ENCODE results near the gene AS3MT.
"Not testable (repeated sequence)": the region's sequence is repeated elsewhere in the genome, so short reads cannot be mapped to it uniquely, and the experiment has no call there.

Gene AS3MT

GRCh38 chr10:102855731-102856436, 13.4 kb upstream of the AS3MT start:
- not testable (repeated sequence) for DNase-seq (ENCODE audit: low read depth in 1 of 2, low spot score in 1 of 2)

GRCh38 chr10:102856758-102857424, 12.4 kb upstream of the AS3MT start:
- no peak for DNase-seq (ENCODE audit: low read depth in 1 of 2, low spot score in 1 of 2)

GRCh38 chr10:102859911-102860310, 9.4 kb upstream of the AS3MT start:
- DNase-seq (ENCODE audit: low read depth in 1 of 2, low spot score in 1 of 2), result no peak

GRCh38 chr10:102863660-102864059, 5.6 kb upstream of the AS3MT start:
- no peak for DNase-seq (ENCODE audit: low read depth in 1 of 2, low spot score in 1 of 2)

DNA sequence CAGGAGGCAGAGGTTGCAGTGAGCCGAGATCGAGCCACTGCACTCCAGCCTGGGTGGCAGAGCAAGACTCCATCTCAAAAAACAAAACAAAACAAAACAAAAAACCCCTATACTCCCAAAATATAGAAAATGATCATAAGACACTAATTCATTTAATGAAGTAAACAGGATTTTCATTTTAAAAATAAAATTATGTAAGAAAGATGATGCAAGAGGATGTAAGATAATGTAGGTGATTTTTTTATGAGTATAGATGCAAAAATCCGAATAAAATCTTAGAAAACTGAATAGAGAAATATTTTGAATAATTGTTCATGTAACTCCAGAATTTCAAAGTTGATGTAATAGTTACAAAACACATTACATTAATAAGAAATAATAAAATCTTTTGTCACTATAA, 3.6 kb upstream of the AS3MT start:
- DNase-seq (ENCODE audit: low read depth in 1 of 2, low spot score in 1 of 2), result no peak

DNA sequence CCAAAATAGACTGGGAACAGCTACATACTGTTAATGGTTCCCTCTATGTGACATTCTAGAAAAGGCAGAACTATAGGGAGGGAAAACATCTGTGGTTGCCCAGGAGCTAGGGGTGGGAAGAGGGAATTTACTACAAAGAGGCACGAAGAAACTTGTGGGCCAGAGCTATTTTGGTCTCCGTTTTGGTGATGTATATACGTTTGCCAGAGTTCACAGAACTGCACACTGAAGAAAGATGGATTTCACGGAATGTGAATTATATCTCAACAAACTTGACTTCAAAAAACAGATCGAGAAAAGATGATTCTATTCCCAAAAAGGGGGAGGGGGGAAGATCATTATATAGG, 386 bp upstream of the AS3MT start:
- DNase-seq (ENCODE audit: low read depth in 1 of 2, low spot score in 1 of 2), result no peak

DNA sequence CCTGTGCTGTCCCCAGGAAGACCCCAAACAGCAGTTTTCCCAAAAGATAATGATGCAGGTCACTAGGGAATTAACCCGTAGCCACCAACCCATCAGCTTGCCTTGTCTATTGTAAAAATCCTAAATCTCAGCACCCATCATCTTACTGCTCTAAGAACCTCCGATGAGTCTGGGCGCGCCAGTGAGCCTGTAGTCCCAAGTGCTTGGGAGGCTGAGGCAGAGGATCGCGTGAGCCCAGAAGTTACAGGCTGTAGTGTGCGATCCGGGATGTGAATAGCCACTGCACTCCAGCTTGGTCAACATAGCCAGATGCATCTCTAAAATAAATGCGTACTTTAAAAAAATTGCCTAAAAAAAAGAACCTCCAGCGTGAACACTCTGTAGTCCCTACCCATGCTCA, 951 bp downstream of the AS3MT start:
- no peak for DNase-seq (ENCODE audit: low read depth in 1 of 2, low spot score in 1 of 2)

DNA sequence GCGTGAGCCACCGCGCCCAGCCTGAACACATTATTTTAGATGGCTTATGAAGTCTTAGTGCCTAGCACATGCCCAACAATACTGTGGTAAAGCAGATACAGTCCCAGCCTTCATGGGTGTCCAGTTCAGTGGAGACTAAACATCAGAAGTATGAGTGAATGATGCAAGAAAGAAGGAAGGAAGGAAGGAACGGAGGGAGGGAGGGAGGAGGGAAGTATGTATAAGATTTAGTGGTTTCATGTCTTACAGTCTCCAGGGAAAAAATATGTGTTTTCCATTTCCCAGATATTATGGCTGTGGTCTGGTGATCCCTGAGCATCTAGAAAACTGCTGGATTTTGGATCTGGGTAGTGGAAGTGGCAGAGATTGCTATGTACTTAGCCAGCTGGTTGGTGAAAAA, 2.9 kb downstream of the AS3MT start:
- no peak for DNase-seq (ENCODE audit: low read depth in 1 of 2, low spot score in 1 of 2)

DNA sequence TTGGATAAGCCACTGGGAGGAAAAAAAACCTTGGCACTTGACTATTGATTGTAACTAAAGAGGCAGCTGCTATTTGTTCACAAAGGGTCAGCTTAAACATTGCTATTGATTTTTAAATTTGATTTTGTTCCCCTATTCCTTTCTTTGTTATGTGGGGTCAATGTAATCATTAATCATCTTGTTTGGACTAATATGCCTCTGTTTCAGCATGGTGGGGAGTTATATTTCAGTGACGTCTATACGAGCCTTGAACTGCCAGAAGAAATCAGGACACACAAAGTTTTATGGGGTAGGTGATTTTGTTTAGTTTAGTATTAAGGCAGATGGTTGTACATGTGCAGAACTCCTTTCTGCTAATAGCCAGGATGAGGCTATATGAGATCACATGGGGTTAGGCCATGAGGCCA, 7.5 kb downstream of the AS3MT start:
- no peak for DNase-seq (ENCODE audit: low read depth in 1 of 2, low spot score in 1 of 2)

DNA sequence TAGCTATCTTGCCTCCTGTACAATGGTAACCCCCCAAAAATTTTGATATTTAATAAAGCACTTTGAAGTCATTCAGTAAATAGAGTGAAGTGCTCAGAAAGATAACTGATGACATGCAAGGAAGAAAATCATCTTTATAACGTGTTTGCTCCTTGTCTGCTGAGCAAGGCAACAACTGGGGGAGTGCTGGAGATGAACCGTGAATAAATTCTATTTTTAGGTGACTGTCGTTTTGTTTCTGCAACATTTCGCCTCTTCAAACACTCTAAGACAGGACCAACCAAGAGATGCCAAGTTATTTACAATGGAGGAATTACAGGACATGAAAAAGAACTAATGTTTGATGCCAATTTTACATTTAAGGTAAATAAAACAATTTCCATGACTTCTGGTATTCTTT, 9.4 kb downstream of the AS3MT start:
- DNase-seq (ENCODE audit: low read depth in 1 of 2, low spot score in 1 of 2), result no peak

DNA sequence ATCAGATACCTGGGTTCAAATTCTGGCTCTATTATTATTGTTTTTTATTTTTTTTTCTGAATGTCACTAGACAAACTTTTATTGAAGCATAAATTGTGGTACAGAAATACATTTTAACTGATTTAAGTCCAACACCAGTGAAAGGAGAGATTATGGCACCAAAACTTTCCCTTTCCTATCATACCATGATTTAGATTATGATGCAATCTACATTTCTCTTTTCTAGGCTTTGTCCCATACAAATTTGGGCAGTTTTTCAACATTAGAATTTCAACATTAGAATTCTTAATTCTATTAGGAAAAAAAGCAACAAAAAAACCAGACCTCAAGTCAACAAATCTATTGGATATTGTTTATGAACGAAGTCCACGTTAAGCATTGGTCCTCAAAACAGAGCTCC, 11.0 kb downstream of the AS3MT start:
- no peak for DNase-seq (ENCODE audit: low read depth in 1 of 2, low spot score in 1 of 2)

GRCh38 chr10:102888048-102888447, 18.8 kb downstream of the AS3MT start:
- no peak for DNase-seq (ENCODE audit: low read depth in 1 of 2, low spot score in 1 of 2)

DNA sequence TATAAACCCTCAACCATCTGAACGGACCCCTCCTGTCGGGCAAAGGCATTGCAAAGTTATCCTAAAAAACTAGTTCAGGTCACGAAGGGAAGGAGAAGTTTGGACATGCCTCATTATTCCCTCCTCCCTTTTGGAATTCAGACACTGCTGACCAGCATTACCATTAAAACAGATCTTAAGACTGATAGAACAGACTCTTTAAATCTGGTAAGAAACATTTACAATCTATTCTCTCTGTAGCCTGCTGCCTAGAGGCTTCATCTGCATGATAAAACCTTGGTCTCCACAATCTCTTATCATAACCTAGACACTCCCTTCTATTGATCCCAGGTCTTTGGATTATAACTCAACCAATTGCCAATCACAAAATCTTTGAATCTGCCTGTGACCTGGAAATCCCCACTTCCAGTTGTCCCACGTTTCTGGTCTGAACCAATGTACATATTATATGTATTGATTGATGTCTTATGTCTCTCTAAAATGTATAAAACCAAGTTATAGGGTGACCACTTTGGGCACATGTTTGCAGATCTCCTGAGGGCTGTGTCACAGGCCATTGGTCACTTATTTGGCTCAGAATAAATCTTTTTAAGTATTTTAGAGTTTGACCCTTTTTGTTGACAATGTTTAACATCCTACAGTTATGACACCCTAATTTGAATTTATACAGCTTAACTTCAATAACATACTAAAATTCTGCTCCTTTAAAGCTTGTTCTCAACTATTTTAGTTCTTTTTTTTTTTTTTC, 25.4 kb downstream of the AS3MT start:
- no peak for DNase-seq (ENCODE audit: low read depth in 1 of 2, low spot score in 1 of 2)

GRCh38 chr10:102900006-102900405, 30.7 kb downstream of the AS3MT start:
- DNase-seq (ENCODE audit: low read depth in 1 of 2, low spot score in 1 of 2), result no peak

DNA sequence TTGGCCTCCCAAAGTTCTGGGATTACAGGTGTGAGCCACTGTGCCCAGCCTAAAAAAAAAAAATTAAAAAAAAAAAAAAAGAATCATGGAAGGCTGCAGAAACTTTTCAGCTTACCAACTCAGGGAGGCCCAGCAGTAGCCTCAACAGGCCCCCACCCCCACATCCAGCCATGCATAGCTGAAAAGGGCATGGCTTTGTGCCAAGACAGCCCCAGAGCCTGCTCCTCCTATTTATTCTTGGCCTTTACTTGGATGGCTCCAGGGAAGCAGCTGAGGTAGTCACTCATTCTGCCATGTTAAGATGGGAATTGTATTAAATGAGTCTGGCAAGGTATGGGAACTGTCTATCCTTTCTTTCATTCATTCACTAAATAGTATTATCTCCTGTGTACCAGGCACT, 35.1 kb downstream of the AS3MT start:
- DNase-seq (ENCODE audit: low read depth in 1 of 2, low spot score in 1 of 2), result no peak

DNA sequence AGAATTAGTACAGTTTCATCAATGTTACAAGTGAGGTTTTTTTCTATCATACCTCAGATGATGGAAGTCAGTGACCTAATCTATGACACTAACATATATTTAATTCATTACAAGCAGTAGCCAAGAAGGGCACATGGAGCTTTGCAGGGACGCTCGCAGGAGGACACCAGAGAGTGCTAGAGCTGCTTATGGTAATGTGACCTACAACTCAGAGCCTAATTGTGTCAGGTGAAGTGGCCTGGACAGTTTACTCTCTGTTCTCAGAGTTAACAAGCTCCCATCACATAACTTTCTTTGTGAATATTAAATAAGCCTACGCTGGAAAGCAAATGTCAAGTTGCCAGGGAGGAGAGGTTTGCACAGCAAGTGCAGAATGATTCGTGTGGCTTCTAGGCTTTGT, 37.2 kb downstream of the AS3MT start:
- DNase-seq (ENCODE audit: low read depth in 1 of 2, low spot score in 1 of 2), result no peak

GRCh38 chr10:102914781-102915180, 45.5 kb downstream of the AS3MT start:
- no peak for DNase-seq (ENCODE audit: low read depth in 1 of 2, low spot score in 1 of 2)

DNA sequence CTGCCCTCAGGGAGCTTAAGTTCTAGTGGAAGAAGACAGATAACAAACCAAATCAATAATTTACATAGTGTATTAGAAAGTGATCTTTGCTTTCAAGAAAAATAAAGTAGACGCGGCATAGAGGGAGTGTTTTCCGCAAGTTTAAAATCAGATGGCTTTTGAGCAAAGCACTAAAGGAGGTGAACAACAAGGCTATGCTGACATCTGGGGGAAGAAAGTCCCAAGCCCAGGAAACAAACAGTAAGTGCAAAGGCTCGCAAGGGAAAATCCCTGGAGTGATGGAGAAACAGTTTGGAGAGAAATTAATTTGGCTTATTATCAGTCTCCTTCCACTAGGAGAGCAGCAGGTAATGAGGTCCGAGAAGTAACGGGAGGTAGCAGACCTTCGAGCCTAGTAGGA, 46.9 kb downstream of the AS3MT start:
- DNase-seq (ENCODE audit: low read depth in 1 of 2, low spot score in 1 of 2), result no peak

GRCh38 chr10:102917314-102917961, 48.2 kb downstream of the AS3MT start:
- DNase-seq (ENCODE audit: low read depth in 1 of 2, low spot score in 1 of 2), result peak; percentile 63 to 70

DNA sequence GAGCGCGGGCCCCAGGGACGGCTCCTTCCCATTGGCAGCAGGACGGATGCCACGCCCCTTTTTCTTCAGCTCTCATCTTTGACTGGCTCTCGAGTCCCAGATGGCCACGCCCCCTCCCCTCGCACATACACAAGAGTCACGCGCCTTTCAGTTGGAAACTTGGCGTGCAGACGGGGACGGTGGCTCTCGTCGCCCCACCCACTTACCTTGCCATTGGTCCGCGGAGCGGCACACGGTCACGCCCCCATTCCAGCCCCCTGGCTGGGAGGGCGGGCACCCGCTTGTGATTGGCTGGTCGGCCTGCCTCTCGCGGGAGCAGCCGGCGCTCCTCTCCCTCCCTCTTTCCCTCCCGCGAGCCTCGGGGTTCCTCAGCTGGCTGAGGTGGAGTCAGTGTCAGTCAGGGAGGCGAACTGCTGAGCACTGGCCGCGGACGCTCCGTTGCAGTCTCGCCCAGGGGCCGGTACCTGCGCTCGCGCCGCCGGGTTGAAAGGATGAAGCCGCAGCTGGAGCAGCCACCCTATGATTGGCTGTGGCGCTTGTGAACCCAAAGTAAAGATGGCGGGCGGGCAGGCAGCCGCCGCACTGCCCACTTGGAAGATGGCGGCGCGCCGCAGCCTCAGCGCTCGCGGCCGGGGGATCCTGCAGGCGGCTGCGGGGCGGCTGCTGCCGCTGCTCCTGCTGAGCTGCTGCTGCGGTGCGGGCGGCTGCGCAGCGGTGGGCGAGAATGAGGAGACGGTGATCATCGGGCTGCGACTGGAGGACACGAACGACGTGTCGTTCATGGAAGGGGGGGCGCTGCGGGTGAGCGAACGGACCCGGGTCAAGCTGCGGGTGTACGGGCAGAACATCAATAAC, 48.9 kb downstream of the AS3MT start, which contains the start of gene CNNM2:
Gene CNNM2, plus strand, starts transcription at position 333 of the 855 bp plus-strand sequence. Its CDS starts 187 bp downstream, at position 520.
- peak; percentile 97 to 99 for DNase-seq (ENCODE audit: low read depth in 1 of 2, low spot score in 1 of 2)

- no peak for DNase-seq (ENCODE audit: low read depth in 1 of 2, low spot score in 1 of 2)
Measured at GRCh38 chr10:102918817-102919245, 49.6 kb downstream of the AS3MT start.

Measured in stimulated activated CD4-positive, alpha-beta T cell treated with anti-CD3 and anti-CD28 coated beads, Interleukin-15, amount 100 ng/mL, for 1 hour (primary cell).